Panc1 (cell line): ENCODE measurements around the gene AEN. TPM values are rescaled to one million over a fixed set of nuclear protein-coding genes. Genes with fewer than 3 reads are reported as not detected.
A peak's percentile ranks its signal among the peaks of the same experiment; 100 is the strongest.

ENCODE experiments used
- ATAC-seq: fragments of 200-7000 bp; cut with Tn5 transposase; 2 replicates; pipeline ENCODE4 v1.9.1; 2020; ENCODE audit warnings: mild to moderate bottlenecking, moderate library complexity
- BruUV-seq: library from RNA; stranded (reverse); fragments of 400-500 nt; replicated peaks from 2 replicates; lab custom pipeline; 2021; lab: Mats Ljungman, UMichigan
- CTCF ChIA-PET: fragments of 300-600 bp; sonication (Branson Sonifier 250); formaldehyde crosslinking; loops from one replicate; lab custom pipeline; 2022; ENCODE audit warnings: antibody characterized with exemption; lab: Charles Lee
- POLR2A ChIA-PET: fragments of 300-600 bp; sonication (Branson Sonifier 250); formaldehyde crosslinking; loops from one replicate; lab custom pipeline; 2022; ENCODE audit warnings: antibody characterized with exemption; lab: Charles Lee
- DNase-seq: peaks from one replicate; pipeline ENCODE4 v3.0.0-alpha.2; 2010; ENCODE audit warnings: low read depth, low spot score
- H3K27ac ChIP-seq: 2 replicates; pipeline ENCODE4 v1.5.1; 2011; ENCODE audit warnings: mild to moderate bottlenecking, low read length, inconsistent platforms
- H3K27me3 ChIP-seq: fragments of 200-500 bp; sonication (Bioruptor generic); 2 replicates; pipeline ENCODE4 v1.6.0; 2014; ENCODE audit warnings: low read length, inconsistent platforms; ENCODE audit not compliant: control insufficient read depth, insufficient read depth
- H3K36me3 ChIP-seq: fragments of 200-500 bp; sonication (Bioruptor generic); 2 replicates; pipeline ENCODE4 v1.5.1; 2014; ENCODE audit warnings: inconsistent platforms, mild to moderate bottlenecking, low read length, moderate library complexity; ENCODE audit not compliant: control insufficient read depth, insufficient read depth
- H3K4me1 ChIP-seq: 2 replicates; pipeline ENCODE4 v1.5.1; 2011; ENCODE audit warnings: inconsistent platforms, mild to moderate bottlenecking, low read length, moderate library complexity; ENCODE audit not compliant: control insufficient read depth, insufficient read depth
- H3K4me3 ChIP-seq, 2 experiments: 2 replicates each; pipeline ENCODE4 v1.5.1; 2011 to 2012; ENCODE audit warnings: low read depth in 2 of 2, low read length in 2 of 2, mild to moderate bottlenecking in 2 of 2, inconsistent platforms in 1 of 2, moderate library complexity in 1 of 2
- H3K9me3 ChIP-seq: fragments of 200-500 bp; sonication (Bioruptor generic); 2 replicates; pipeline ENCODE4 v1.5.1; 2014; ENCODE audit warnings: low read depth, mild to moderate bottlenecking, inconsistent platforms, low read length, moderate library complexity; ENCODE audit not compliant: control insufficient read depth, insufficient read depth
- SIN3A ChIP-seq: IDR thresholded peaks from 2 replicates; pipeline ENCODE4 v1.6.1; 2012; ENCODE audit warnings: low read depth, mild to moderate bottlenecking, low read length, moderate library complexity, borderline replicate concordance; ENCODE audit not compliant: insufficient read depth
- TCF7L2 ChIP-seq: IDR thresholded peaks from 2 replicates; pipeline ENCODE4 v1.6.1; 2011; ENCODE audit warnings: mild to moderate bottlenecking, low read depth, low read length, inconsistent platforms
- in situ Hi-C: cut with HindIII; loops from 2 replicates; pipeline ENCODE4 v1.10.0; 2016; ENCODE audit warnings: low sequenced_read_pairs, low pct_unique_long_range_greater_than_20kb
- intact Hi-C: fragments of 100-400 bp; cut with micrococcal nuclease; formaldehyde crosslinking; loops from one replicate; pipeline ENCODE4 v1.10.0; 2022; ENCODE audit not compliant: unreplicated experiment
- microRNA-seq: library from miRNA; unstranded; fragments of <30 nt; microRNA quantifications from one replicate; pipeline ENCODE4 v1.1.0, GENCODE V29; 2020; ENCODE audit not compliant: unreplicated experiment
- total RNA-seq: library from RNA; stranded (reverse); gene quantifications from one replicate; pipeline ENCODE4 v1.2.1, GENCODE V29; 2021; ENCODE audit not compliant: unreplicated experiment

The AEN gene
- total RNA-seq, 1 experiment from 2014 or later: 38.7 TPM

GRCh38 chr15:88680241-88681001 lies 59.3 kb downstream of the AEN start:
- CTCF ChIA-PET: no interaction called here

GRCh38 chr15:88681610-88682221 lies 60.6 kb downstream of the AEN start:
- CTCF ChIA-PET: no interaction called here
- no peaks in the 10 kb centered on the region for H3K27me3 ChIP-seq
- TF ChIP-seq TCF7L2: no peak
- no peak overlapping the region for H3K4me3 ChIP-seq
- no TSS peak for BruUV-seq
- H3K36me3 ChIP-seq: no peaks in the 10 kb centered on the region
- intact Hi-C loops (no loop called here), in situ Hi-C loops (no loop called here)
- H3K9me3 ChIP-seq: no peaks in the 10 kb centered on the region
- DNase-seq (no peak), ATAC-seq (peak; percentile 43; the same call in 1 of the 2 replicates)
- H3K4me1 ChIP-seq: no peaks in the 10 kb centered on the region
- POLR2A ChIA-PET: no interaction called here
- H3K27ac ChIP-seq: no peak overlapping the region

More at GRCh38 chr15:88680241-88681001, 59.3 kb downstream of the AEN start:
- Histone ChIP-seq H3K27ac (no peak overlapping the region), H3K27me3 (peaks cover under 1% of the 10 kb centered on the region; the same call in 1 of the 2 replicates), H3K9me3 (no peaks in the 10 kb centered on the region), H3K4me1 (no peaks in the 10 kb centered on the region), H3K4me3 (no peak overlapping the region), H3K36me3 (no peaks in the 10 kb centered on the region)
- DNase-seq (no peak), ATAC-seq (no peak)
- intact Hi-C loops (no loop called here), in situ Hi-C loops (no loop called here)
- POLR2A ChIA-PET: no interaction called here
- TF ChIP-seq SIN3A: no peak
- TF ChIP-seq TCF7L2: no peak
- no TSS peak for BruUV-seq

Small RNAs within 50 kb of the gene (microRNA-seq; reads per million reads assigned to microRNA genes)
- 0.95 reads per million for gene MIR1179
- gene MIR3529: not detected
- not detected for gene MIR7-2

Other genes with a start within 250 kb of the AEN start
- gene MRPL46, start 154.0 kb upstream of the AEN start, total RNA-seq: 31.3 TPM
- gene MRPS11, start 153.6 kb upstream of the AEN start, total RNA-seq: 76.9 TPM
- 5.2 TPM for gene DET1, start 74.7 kb upstream of the AEN start, total RNA-seq
- gene ISG20, start 17.7 kb downstream of the AEN start, total RNA-seq: 14.9 TPM
- 0.03 TPM for gene ACAN, start 182.1 kb downstream of the AEN start, total RNA-seq